Neuronal stem cell (in vitro differentiated cells): ENCODE measurements around the gene ADAMTS18.
"Not testable (repeated sequence)": the region's sequence is repeated elsewhere in the genome, so short reads cannot be mapped to it uniquely, and the experiment has no call there.

Experiments
- DNase-seq: peaks from one replicate; pipeline ENCODE4 v3.0.0-alpha.2; 2013; ENCODE audit warnings: low spot score
- H2AFZ ChIP-seq: one replicate; pipeline ENCODE4 v1.6.1; 2013; ENCODE audit warnings: mild to moderate bottlenecking, low read length, inconsistent platforms
- H2AK5ac ChIP-seq: 2 replicates; pipeline ENCODE4 v1.6.1; 2013; ENCODE audit warnings: low read depth, mild to moderate bottlenecking, inconsistent platforms, low read length, moderate library complexity, mixed read lengths
- H2BK120ac ChIP-seq: 2 replicates; pipeline ENCODE4 v1.6.1; 2013; ENCODE audit warnings: low read depth, mild to moderate bottlenecking, inconsistent platforms, low read length, moderate library complexity, mixed read lengths
- H2BK12ac ChIP-seq: one replicate; pipeline ENCODE4 v1.6.1; 2013; ENCODE audit warnings: low read length, inconsistent platforms
- H2BK15ac ChIP-seq: 2 replicates; pipeline ENCODE4 v1.6.1; 2013; ENCODE audit warnings: mild to moderate bottlenecking, low read length, inconsistent platforms, mixed read lengths
- H2BK5ac ChIP-seq: one replicate; pipeline ENCODE4 v1.6.1; 2013; ENCODE audit warnings: inconsistent platforms, mild to moderate bottlenecking, low read length, moderate library complexity
- H3K14ac ChIP-seq: one replicate; pipeline ENCODE4 v1.6.1; 2013; ENCODE audit warnings: low read length, inconsistent platforms
- H3K18ac ChIP-seq: 2 replicates; pipeline ENCODE4 v1.6.1; 2013; ENCODE audit warnings: low read length, inconsistent platforms
- H3K23ac ChIP-seq: 2 replicates; pipeline ENCODE4 v1.6.1; 2013; ENCODE audit warnings: low read depth, mild to moderate bottlenecking, mixed read lengths, low read length, inconsistent platforms; ENCODE audit not compliant: poor library complexity
- H3K27ac ChIP-seq: replicated peaks from 3 replicates; pipeline ENCODE4 v1.5.1; 2013; ENCODE audit warnings: low read length, inconsistent platforms
- H3K27me3 ChIP-seq, 3 experiments: 2 replicates each; pipeline ENCODE4 v1.6.1; 2013; ENCODE audit warnings: low read length in 3 of 3, mild to moderate bottlenecking in 2 of 3, inconsistent platforms in 1 of 3, low read depth in 1 of 3, mixed read lengths in 1 of 3, moderate library complexity in 1 of 3; ENCODE audit not compliant: control insufficient read depth in 3 of 3, insufficient read depth in 3 of 3
- H3K36me3 ChIP-seq, 2 donors: replicated peaks in 1 of 2; 2 replicates each; pipeline ENCODE4 v1.6.1; 2013; ENCODE audit warnings: low read length in 2 of 2; ENCODE audit not compliant: control insufficient read depth in 2 of 2, insufficient read depth in 2 of 2
- H3K4ac ChIP-seq: 2 replicates; pipeline ENCODE4 v1.6.1; 2013; ENCODE audit warnings: inconsistent platforms, mild to moderate bottlenecking, low read length, moderate library complexity
- H3K4me1 ChIP-seq, 2 donors: 1 replicate in 1 of 2; 2 replicates in 1 of 2; pipeline ENCODE4 v1.6.1; 2013; ENCODE audit warnings: low read length in 2 of 2, low read depth in 1 of 2; ENCODE audit not compliant: control insufficient read depth in 2 of 2, insufficient read depth in 1 of 2
- H3K4me2 ChIP-seq: one replicate; pipeline ENCODE4 v1.6.1; 2013; ENCODE audit warnings: mild to moderate bottlenecking, low read length, inconsistent platforms; ENCODE audit not compliant: insufficient read depth, poor library complexity, severe bottlenecking
- H3K4me3 ChIP-seq, 2 donors: 2 replicates each; pipeline ENCODE4 v1.5.1; 2013; ENCODE audit warnings: low read length in 2 of 2, mild to moderate bottlenecking in 2 of 2, inconsistent platforms in 1 of 2, moderate library complexity in 1 of 2
- H3K79me1 ChIP-seq: one replicate; pipeline ENCODE4 v1.6.1; 2013; ENCODE audit warnings: low read depth, mild to moderate bottlenecking, inconsistent platforms, low read length, moderate library complexity
- H3K9ac ChIP-seq: one replicate; pipeline ENCODE4 v1.6.1; 2013; ENCODE audit warnings: mild to moderate bottlenecking, low read depth, low read length, inconsistent platforms; ENCODE audit not compliant: poor library complexity
- H3K9me3 ChIP-seq, 2 donors: replicated peaks in 1 of 2; 2 replicates each; pipeline versions ENCODE3 to v1.6.1; 2013; ENCODE audit warnings: low read length in 2 of 2, mild to moderate bottlenecking in 2 of 2, inconsistent platforms in 1 of 2, low read depth in 1 of 2, mixed read lengths in 1 of 2, moderate library complexity in 1 of 2; ENCODE audit not compliant: control insufficient read depth in 2 of 2, insufficient read depth in 1 of 2
- H4K8ac ChIP-seq: one replicate; pipeline ENCODE4 v1.6.1; 2013; ENCODE audit warnings: low read depth, mild to moderate bottlenecking, inconsistent platforms, low read length, moderate library complexity
- H4K91ac ChIP-seq: one replicate; pipeline ENCODE4 v1.6.1; 2013; ENCODE audit warnings: low read length, low read depth, mild to moderate bottlenecking, inconsistent platforms; ENCODE audit not compliant: poor library complexity
- WGBS, 2 donors: extraction: QIAGEN DNeasy Blood & Tissue Kit; methylation state at CpG; one replicate each; pipeline ENCODE4 v1.1.7; 2013; ENCODE audit warnings: missing lambda C conversion rate in 2 of 2, mixed read lengths in 1 of 2; ENCODE audit not compliant: insufficient read length in 2 of 2, insufficient replicate concordance in 1 of 2; ENCODE audit errors: extremely low coverage in 2 of 2; 5-methylcytosine and 5-hydroxymethylcytosine counted together

ADAMTS18 gene

GRCh38 chr16:77463659-77464058 lies 28.8 kb upstream of the ADAMTS18 start:
- DNase-seq, H3K9ac ChIP-seq, H3K4me2 ChIP-seq, H2BK5ac ChIP-seq, H3K14ac ChIP-seq, H2BK12ac ChIP-seq, H3K27me3 ChIP-seq, H3K27ac ChIP-seq, H2BK15ac ChIP-seq, H2AK5ac ChIP-seq, H3K4ac ChIP-seq, H4K8ac ChIP-seq, H2BK120ac ChIP-seq, H3K9me3 ChIP-seq, H4K91ac ChIP-seq, H2AFZ ChIP-seq, H3K4me3 ChIP-seq, H3K36me3 ChIP-seq, H3K79me1 ChIP-seq, H3K23ac ChIP-seq, H3K18ac ChIP-seq: not testable (repeated sequence)
- peaks cover 0 to 10% of the 10 kb centered on the region in 2 donors for H3K4me1 ChIP-seq
- WGBS, 2 donors, result no CpG with 5 or more reads among the region's 5 CpGs

GRCh38 chr16:77462894-77463293 lies 28.1 kb upstream of the ADAMTS18 start:
- no peak for DNase-seq

GRCh38 chr16:77459534-77460254 lies 24.9 kb upstream of the ADAMTS18 start:
- H3K4me1 ChIP-seq, result peaks cover 0 to 8% of the 10 kb centered on the region in 2 donors
- H3K9me3 ChIP-seq, result no peaks in the 10 kb centered on the region
- no peak overlapping the region for H3K14ac ChIP-seq
- H3K4me3 ChIP-seq, result no peak overlapping the region
- no peak overlapping the region for H2BK15ac ChIP-seq
- no peak overlapping the region for H2AK5ac ChIP-seq
- H4K8ac ChIP-seq, result no peak overlapping the region
- H3K79me1 ChIP-seq, result no peaks in the 10 kb centered on the region
- no peak overlapping the region for H3K18ac ChIP-seq
- no peak overlapping the region for H3K4me2 ChIP-seq
- H3K9ac ChIP-seq, result no peak overlapping the region
- no peaks in the 10 kb centered on the region for H3K27me3 ChIP-seq
- no CpG with 5 or more reads among the region's 3 CpGs for WGBS, 2 donors
- no peak overlapping the region for H3K23ac ChIP-seq
- H3K4ac ChIP-seq, result no peak overlapping the region
- no peak overlapping the region for H3K27ac ChIP-seq
- no peak overlapping the region for H4K91ac ChIP-seq
- H3K36me3 ChIP-seq, result no peaks in the 10 kb centered on the region
- no peak for DNase-seq
- H2BK5ac ChIP-seq, result no peak overlapping the region
- H2BK12ac ChIP-seq, result no peak overlapping the region
- H2AFZ ChIP-seq, result no peak overlapping the region
- no peak overlapping the region for H2BK120ac ChIP-seq

More at GRCh38 chr16:77462894-77463293, 28.1 kb upstream of the ADAMTS18 start:
- H3K79me1 ChIP-seq, result no peaks in the 10 kb centered on the region
- H2AK5ac ChIP-seq, result no peak overlapping the region
- no peak overlapping the region for H3K4me3 ChIP-seq
- no peak overlapping the region for H3K23ac ChIP-seq
- no peak overlapping the region for H2BK5ac ChIP-seq
- no CpG with 5 or more reads among the region's 3 CpGs for WGBS, 2 donors
- no peak overlapping the region for H2BK12ac ChIP-seq
- no peak overlapping the region for H2BK15ac ChIP-seq
- H3K4me2 ChIP-seq, result no peak overlapping the region
- H3K4ac ChIP-seq, result no peak overlapping the region
- H3K36me3 ChIP-seq, result no peaks in the 10 kb centered on the region
- no peak overlapping the region for H2AFZ ChIP-seq
- no peak overlapping the region for H3K14ac ChIP-seq
- peak overlapping the region; percentile 7 for H3K18ac ChIP-seq
- no peaks in the 10 kb centered on the region for H3K9me3 ChIP-seq
- no peak overlapping the region for H2BK120ac ChIP-seq
- H4K8ac ChIP-seq, result no peak overlapping the region
- H4K91ac ChIP-seq, result no peak overlapping the region
- no peak overlapping the region for H3K27ac ChIP-seq
- H3K27me3 ChIP-seq, result no peaks in the 10 kb centered on the region
- peaks cover 0 to 7% of the 10 kb centered on the region in 2 donors for H3K4me1 ChIP-seq
- no peak overlapping the region for H3K9ac ChIP-seq

- Histone ChIP-seq H2BK120ac (no peak overlapping the region), H3K4ac (no peak overlapping the region), H3K4me3 (no peak overlapping the region), H3K23ac (no peak overlapping the region), H4K91ac (no peak overlapping the region), H3K9ac (no peak overlapping the region), H3K79me1 (peaks cover 2% of the 10 kb centered on the region), H3K4me1 (peaks cover 0 to 4% of the 10 kb centered on the region in 2 donors), H3K4me2 (no peak overlapping the region), H3K18ac (no peak overlapping the region), H2AFZ (no peak overlapping the region), H2BK15ac (no peak overlapping the region), H3K9me3 (no peaks in the 10 kb centered on the region), H2BK5ac (no peak overlapping the region), H3K36me3 (no peaks in the 10 kb centered on the region), H3K27ac (no peak overlapping the region), H4K8ac (no peak overlapping the region), H2BK12ac (no peak overlapping the region), H3K27me3 (no peaks in the 10 kb centered on the region), H3K14ac (no peak overlapping the region), H2AK5ac (no peak overlapping the region)
- no CpG with 5 or more reads among the region's 5 CpGs for WGBS, 2 donors
- DNase-seq, result no peak
Observed at GRCh38 chr16:77457046-77457445, 22.2 kb upstream of the ADAMTS18 start.
